ENCODE measurements around the gene CD70.

- TF ChIP-seq CTCF (IDR thresholded peaks at IDR 0.05) (no peak), EP300 (IDR thresholded peaks at IDR 0.05) (no peak)
These were observed 3.7 kb downstream of the CD70 start for GRCh38 chr19:6587093-6587820.
